Stomach (tissue), 4 donors: ENCODE data around the gene TP53TG5.

ENCODE experiments used
- POLR2A ChIP-seq, 4 donors: fragments of 450-650 bp; IDR thresholded peaks; one replicate each; pipeline ENCODE4 v1.6.1; 2016; ENCODE audit warnings: antibody characterized with exemption in 4 of 4, control low read depth in 2 of 4, mild to moderate bottlenecking in 1 of 4, moderate library complexity in 1 of 4
- TF ChIP-seq, protein P1 (sequence below), 7 experiments: fragments of 450-650 bp in 4 of 7; fragments of 200-600 bp in 3 of 7; sonication (generic) in 3 of 7; IDR thresholded peaks; one replicate each; pipeline ENCODE4 v1.5.1; 2016 to 2019; ENCODE audit warnings: antibody characterized with exemption in 7 of 7, control low read depth in 2 of 7, mild to moderate bottlenecking in 1 of 7

DNA sequence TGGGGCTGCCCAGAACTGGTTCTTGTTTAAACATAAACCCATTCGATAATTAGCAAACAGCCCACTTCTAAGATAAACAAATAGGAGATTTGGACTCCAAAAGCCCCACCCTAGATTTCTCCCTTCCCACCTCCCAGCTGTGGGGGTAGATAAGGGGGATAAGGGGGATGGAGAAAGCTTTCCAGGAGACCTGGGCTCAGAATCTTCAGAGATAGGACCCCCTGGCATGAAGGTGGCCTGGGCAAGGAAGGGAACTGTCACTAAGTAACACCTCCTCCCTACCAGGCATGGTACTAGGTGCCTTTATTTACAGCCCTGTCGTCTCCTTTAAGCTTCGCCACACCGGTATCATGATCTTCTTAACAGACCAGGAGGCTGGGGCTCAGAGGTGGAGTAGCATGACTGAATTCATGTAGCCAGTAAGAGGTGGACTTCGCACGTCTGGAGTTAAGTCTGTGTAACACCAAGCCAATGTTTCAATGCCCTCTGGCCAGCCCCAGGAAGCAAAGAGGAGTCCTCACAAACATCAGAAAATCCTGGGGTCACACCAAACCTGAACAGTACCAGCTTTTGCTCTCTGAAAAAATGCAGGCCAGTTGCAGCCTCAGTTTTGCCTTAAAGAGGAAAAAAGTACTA lies 34.5 kb downstream of the TP53TG5 start:
- TF ChIP-seq, protein P1, sequence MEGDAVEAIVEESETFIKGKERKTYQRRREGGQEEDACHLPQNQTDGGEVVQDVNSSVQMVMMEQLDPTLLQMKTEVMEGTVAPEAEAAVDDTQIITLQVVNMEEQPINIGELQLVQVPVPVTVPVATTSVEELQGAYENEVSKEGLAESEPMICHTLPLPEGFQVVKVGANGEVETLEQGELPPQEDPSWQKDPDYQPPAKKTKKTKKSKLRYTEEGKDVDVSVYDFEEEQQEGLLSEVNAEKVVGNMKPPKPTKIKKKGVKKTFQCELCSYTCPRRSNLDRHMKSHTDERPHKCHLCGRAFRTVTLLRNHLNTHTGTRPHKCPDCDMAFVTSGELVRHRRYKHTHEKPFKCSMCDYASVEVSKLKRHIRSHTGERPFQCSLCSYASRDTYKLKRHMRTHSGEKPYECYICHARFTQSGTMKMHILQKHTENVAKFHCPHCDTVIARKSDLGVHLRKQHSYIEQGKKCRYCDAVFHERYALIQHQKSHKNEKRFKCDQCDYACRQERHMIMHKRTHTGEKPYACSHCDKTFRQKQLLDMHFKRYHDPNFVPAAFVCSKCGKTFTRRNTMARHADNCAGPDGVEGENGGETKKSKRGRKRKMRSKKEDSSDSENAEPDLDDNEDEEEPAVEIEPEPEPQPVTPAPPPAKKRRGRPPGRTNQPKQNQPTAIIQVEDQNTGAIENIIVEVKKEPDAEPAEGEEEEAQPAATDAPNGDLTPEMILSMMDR (IDR thresholded peaks at IDR 0.05) = no peak
- no peak for TF ChIP-seq POLR2A (IDR thresholded peaks at IDR 0.05)
